ENCODE data around the gene FAM50A. TPM values are rescaled to one million over a fixed set of nuclear protein-coding genes. Genes with fewer than 3 reads are reported as not detected.

Gene FAM50A
- total RNA-seq, 2 experiments from 2014 or later = 30.8 to 55.1 TPM

GRCh38 chrX:154469880-154470279 lies 25.9 kb downstream of the FAM50A start:
- TF ChIP-seq CTCF (conservative IDR thresholded peaks at IDR 0.05; ENCODE audit: low read length) = no peak
- TF ChIP-seq EZH2phosphoT487 (IDR thresholded peaks at IDR 0.05; ENCODE audit: borderline replicate concordance, low read depth, low read length) = no peak
- ChIA-PET POLR2A (interaction anchor here (1.1 kb wide), 1 partner anchor 9 kb away, joined by 4 read pairs; the partner anchor contains the start of gene LAGE3), CTCF (ENCODE audit: unreplicated experiment) (no interaction called here)
- Histone ChIP-seq H3K79me2 (ENCODE audit: insufficient read depth, low read depth, low read length) (no peaks in the 10 kb centered on the region), H3K36me3 (ENCODE audit: insufficient read depth, low read length) (no peaks in the 10 kb centered on the region), H3K4me2 (ENCODE audit: low read length) (no peak overlapping the region), H3K9me3 (ENCODE audit: low read length) (no peaks in the 10 kb centered on the region), H3K27ac (ENCODE audit: low read depth, low read length, poor library complexity, severe bottlenecking) (no peak overlapping the region), H3K9me2 (ENCODE audit: insufficient read depth, low read length) (no peaks in the 10 kb centered on the region), H2AFZ (ENCODE audit: low read length) (no peak overlapping the region), H3K4me1 (ENCODE audit: insufficient read depth, low read length, poor library complexity, severe bottlenecking) (no peaks in the 10 kb centered on the region), H4K20me1 (ENCODE audit: insufficient read depth, low read length) (no peaks in the 10 kb centered on the region), H3K4me3 (ENCODE audit: low read depth, low read length, poor library complexity, severe bottlenecking) (no peak overlapping the region)
- no peak for DNase-seq (ENCODE audit: low spot score)
- intact Hi-C loops (cut with micrococcal nuclease; ENCODE audit: unreplicated experiment) = no loop called here
- BruUV-seq (replicated peaks) = no TSS peak

GRCh38 chrX:154470434-154470833 lies 26.5 kb downstream of the FAM50A start:
- Histone ChIP-seq H3K4me2 (ENCODE audit: low read length) (no peak overlapping the region), H3K9me3 (ENCODE audit: low read length) (no peaks in the 10 kb centered on the region), H3K4me1 (ENCODE audit: insufficient read depth, low read length, poor library complexity, severe bottlenecking) (no peaks in the 10 kb centered on the region), H3K36me3 (ENCODE audit: insufficient read depth, low read length) (no peaks in the 10 kb centered on the region), H3K27ac (ENCODE audit: low read depth, low read length, poor library complexity, severe bottlenecking) (no peak overlapping the region), H3K9me2 (ENCODE audit: insufficient read depth, low read length) (no peaks in the 10 kb centered on the region), H3K4me3 (ENCODE audit: low read depth, low read length, poor library complexity, severe bottlenecking) (no peak overlapping the region), H4K20me1 (ENCODE audit: insufficient read depth, low read length) (no peaks in the 10 kb centered on the region), H2AFZ (ENCODE audit: low read length) (no peak overlapping the region), H3K79me2 (ENCODE audit: insufficient read depth, low read depth, low read length) (no peaks in the 10 kb centered on the region)
- intact Hi-C loops (cut with micrococcal nuclease; ENCODE audit: unreplicated experiment) = no loop called here
- no peak for DNase-seq (ENCODE audit: low spot score)
- ChIA-PET POLR2A (no interaction called here), CTCF (ENCODE audit: unreplicated experiment) (no interaction called here)
- no TSS peak for BruUV-seq (replicated peaks)
- TF ChIP-seq EZH2phosphoT487 (IDR thresholded peaks at IDR 0.05; ENCODE audit: borderline replicate concordance, low read depth, low read length) (no peak), CTCF (conservative IDR thresholded peaks at IDR 0.05; ENCODE audit: low read length) (no peak)

GRCh38 chrX:154470914-154471568 lies 27.1 kb downstream of the FAM50A start:
- no peak for DNase-seq (ENCODE audit: low spot score)
- ChIA-PET CTCF (ENCODE audit: unreplicated experiment) (no interaction called here), POLR2A (no interaction called here)
- Histone ChIP-seq H3K36me3 (ENCODE audit: insufficient read depth, low read length) (no peaks in the 10 kb centered on the region), H3K79me2 (ENCODE audit: insufficient read depth, low read depth, low read length) (no peaks in the 10 kb centered on the region), H3K9me3 (ENCODE audit: low read length) (no peaks in the 10 kb centered on the region), H3K9me2 (ENCODE audit: insufficient read depth, low read length) (no peaks in the 10 kb centered on the region), H4K20me1 (ENCODE audit: insufficient read depth, low read length) (no peaks in the 10 kb centered on the region), H3K4me2 (ENCODE audit: low read length) (no peak overlapping the region), H3K27ac (ENCODE audit: low read depth, low read length, poor library complexity, severe bottlenecking) (no peak overlapping the region), H3K4me3 (ENCODE audit: low read depth, low read length, poor library complexity, severe bottlenecking) (no peak overlapping the region), H3K4me1 (ENCODE audit: insufficient read depth, low read length, poor library complexity, severe bottlenecking) (no peaks in the 10 kb centered on the region), H2AFZ (ENCODE audit: low read length) (no peak overlapping the region)
- no peak for TF ChIP-seq CTCF (conservative IDR thresholded peaks at IDR 0.05; ENCODE audit: low read length)
- TF ChIP-seq EZH2phosphoT487 (IDR thresholded peaks at IDR 0.05; ENCODE audit: borderline replicate concordance, low read depth, low read length) = no peak
- intact Hi-C loops (cut with micrococcal nuclease; ENCODE audit: unreplicated experiment) = no loop called here
- no TSS peak for BruUV-seq (replicated peaks)
